ENCODE measurements around the gene PPP2R3C.

PPP2R3C gene

GRCh38 chr14:35050652-35051051 is 71.1 kb downstream of the PPP2R3C start:
- TF ChIP-seq CTCF (IDR thresholded peaks at IDR 0.05; ENCODE audit: low read depth, low read length): no peak
- DNase-seq (ENCODE audit: extremely low read depth, low read depth): no peak

GRCh38 chr14:35047976-35048513 is 73.7 kb downstream of the PPP2R3C start:
- TF ChIP-seq CTCF (IDR thresholded peaks at IDR 0.05; ENCODE audit: low read depth, low read length): no peak
- no peak for DNase-seq (ENCODE audit: extremely low read depth, low read depth)

- no peak for DNase-seq (ENCODE audit: extremely low read depth, low read depth)
- no peak for TF ChIP-seq CTCF (IDR thresholded peaks at IDR 0.05; ENCODE audit: low read depth, low read length)
Measured at GRCh38 chr14:35046751-35047536, 74.8 kb downstream of the PPP2R3C start.

- TF ChIP-seq CTCF (IDR thresholded peaks at IDR 0.05; ENCODE audit: low read depth, low read length): no peak
- peak; percentile 89 for DNase-seq (ENCODE audit: extremely low read depth, low read depth)
Measured at GRCh38 chr14:35046048-35046750, 75.6 kb downstream of the PPP2R3C start, which contains the start of gene FAM177A1. Gene FAM177A1, plus strand, starts transcription at chr14:35046272. Its CDS starts 192 bp downstream, at chr14:35046464.

- TF ChIP-seq CTCF (IDR thresholded peaks at IDR 0.05; ENCODE audit: low read depth, low read length): no peak
- DNase-seq (ENCODE audit: extremely low read depth, low read depth): no peak
Measured at GRCh38 chr14:35045798-35046047, 76.1 kb downstream of the PPP2R3C start.

- no peak for TF ChIP-seq CTCF (IDR thresholded peaks at IDR 0.05; ENCODE audit: low read depth, low read length)
- DNase-seq (ENCODE audit: extremely low read depth, low read depth): no peak
Measured at GRCh38 chr14:35044939-35045797, 76.6 kb downstream of the PPP2R3C start.

Measured in AG09319 (cell line).